Measurements from ENCODE around the gene UQCRHL. TPM values are rescaled to one million over a fixed set of nuclear protein-coding genes. Genes with fewer than 3 reads are reported as not detected.
"Not testable (repeated sequence)": the region's sequence is repeated elsewhere in the genome, so short reads cannot be mapped to it uniquely, and the experiment has no call there.

The UQCRHL gene
- total RNA-seq, 2 experiments from 2014 or later = 1.7 to 1.9 TPM

DNA sequence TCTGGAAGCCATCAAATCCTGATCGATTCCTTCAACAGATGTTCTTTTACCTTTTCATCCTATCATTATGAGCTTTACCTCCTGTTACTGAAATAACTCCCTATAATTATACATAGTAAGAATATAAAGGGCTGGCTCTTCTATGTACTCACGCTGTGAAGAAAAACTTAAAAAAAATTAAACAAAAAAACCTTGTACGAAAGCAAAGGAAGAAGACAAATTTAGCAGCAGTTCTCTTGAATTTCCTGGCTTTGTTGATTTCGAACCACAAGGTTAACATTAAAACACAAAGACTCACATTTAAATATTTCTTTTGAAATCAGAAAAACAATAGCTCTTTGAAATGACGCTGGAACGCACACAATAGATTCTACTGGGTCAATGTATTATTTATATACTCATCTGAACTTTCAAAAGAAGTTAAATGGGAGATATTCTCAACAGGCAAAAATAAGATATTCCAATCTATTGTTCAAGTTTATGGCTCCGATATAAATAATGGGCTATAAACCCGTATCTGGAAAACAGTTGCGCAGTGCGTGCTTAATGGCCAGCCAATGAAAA is 26.5 kb upstream of the UQCRHL start:
- intact Hi-C loops (cut with micrococcal nuclease) = loop anchor here (1.0 to 10.0 kb wide), 6 partner anchors 132 to 1071 kb away; partner anchors contain the start of genes CPLANE2, FHAD1 and SZRD1
- Mint-ChIP-seq H3K9me3 (no peaks in the 10 kb centered on the region), H3K36me3 (ENCODE audit: low read depth) (no peaks in the 10 kb centered on the region), H3K27me3 (ENCODE audit: low read depth) (no peaks in the 10 kb centered on the region), H3K4me3 (peak overlapping the region; percentile 86), H3K4me1 (ENCODE audit: low read depth) (peaks cover 35% of the 10 kb centered on the region), H3K27ac (peak overlapping the region; percentile 95)
- CTCF ChIA-PET = interaction anchor here (0.6 to 2.7 kb wide), 10 partner anchors 9 to 178 kb away, joined by 3 to 18 read pairs (median 4); partner anchors contain the start of genes SPEN and ZBTB17
- no peak for DNase-seq

- H3K4me3 Mint-ChIP-seq = peak overlapping the region; percentile 86
- DNase-seq = peak; percentile 65
- peaks cover 38% of the 10 kb centered on the region for H3K4me1 Mint-ChIP-seq (ENCODE audit: low read depth)
- no peaks in the 10 kb centered on the region for H3K9me3 Mint-ChIP-seq
- CTCF ChIA-PET = interaction anchor here (0.6 to 2.7 kb wide), 8 partner anchors 8 to 246 kb away, joined by 3 to 18 read pairs (median 4); partner anchors contain the start of gene ZBTB17
- intact Hi-C loops (cut with micrococcal nuclease) = loop anchor here (10.0 kb wide), 4 partner anchors 332 to 1072 kb away; partner anchors contain the start of genes CPLANE2 and FHAD1
- H3K36me3 Mint-ChIP-seq (ENCODE audit: low read depth) = no peaks in the 10 kb centered on the region
- H3K27ac Mint-ChIP-seq = peak overlapping the region; percentile 95
- no peaks in the 10 kb centered on the region for H3K27me3 Mint-ChIP-seq (ENCODE audit: low read depth)
These were observed 25.7 kb upstream of the UQCRHL start for GRCh38 chr1:15833069-15833679.

DNA sequence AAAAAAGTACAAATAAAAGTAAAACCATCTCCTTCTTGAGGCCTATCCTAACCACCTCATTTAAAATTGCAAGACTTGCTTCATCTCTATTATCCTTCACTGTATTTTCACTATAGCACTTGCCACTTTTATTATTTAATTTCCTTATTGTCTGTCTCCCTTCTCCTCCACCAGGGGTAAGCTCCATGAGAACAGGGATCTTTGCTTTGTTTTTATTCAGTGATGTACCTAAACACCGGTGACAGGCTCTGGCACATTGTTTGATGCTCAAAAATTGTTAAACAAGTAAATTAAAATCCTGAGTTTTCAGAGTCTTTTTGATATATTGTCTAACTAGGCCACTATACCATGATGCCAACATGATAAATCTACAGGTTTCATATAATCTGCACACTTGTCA is 22.8 kb upstream of the UQCRHL start:
- Mint-ChIP-seq H3K27me3 (ENCODE audit: low read depth) (no peaks in the 10 kb centered on the region), H3K9me3 (no peaks in the 10 kb centered on the region), H3K4me3 (no peak overlapping the region), H3K4me1 (ENCODE audit: low read depth) (peaks cover 22% of the 10 kb centered on the region), H3K27ac (no peak overlapping the region), H3K36me3 (ENCODE audit: low read depth) (no peaks in the 10 kb centered on the region)
- CTCF ChIA-PET = interaction anchor here (0.6 to 1.2 kb wide), 2 partner anchors 15 to 76 kb away, joined by 4 to 5 read pairs; no protein-coding TSS in a partner anchor
- no peak for DNase-seq
- intact Hi-C loops (cut with micrococcal nuclease) = loop anchor here (10.0 kb wide), 4 partner anchors 335 to 1075 kb away; partner anchors contain the start of genes CPLANE2 and FHAD1

DNA sequence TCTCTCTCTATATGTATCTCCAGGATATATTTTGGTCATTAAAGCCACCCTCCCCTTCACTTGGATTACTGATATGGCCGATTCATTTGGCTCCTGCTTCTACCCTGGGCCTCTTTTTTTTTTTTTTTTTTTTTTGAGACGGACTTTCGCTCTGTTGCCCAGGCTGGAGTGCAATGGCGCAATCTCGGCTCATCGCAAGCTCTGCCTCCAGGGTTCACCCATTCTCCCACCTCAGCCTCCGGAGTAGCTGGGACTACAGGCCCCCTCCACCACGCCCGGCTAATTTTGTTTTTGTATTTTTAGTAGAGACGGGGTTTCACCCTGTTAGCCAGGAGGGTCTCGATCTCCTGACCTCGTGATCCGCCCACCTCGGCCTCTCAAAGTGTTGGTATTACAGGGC is 21.5 kb upstream of the UQCRHL start:
- H3K27ac Mint-ChIP-seq; DNase-seq; H3K4me3 Mint-ChIP-seq; H3K27me3 Mint-ChIP-seq (ENCODE audit: low read depth); intact Hi-C loops (cut with micrococcal nuclease); H3K9me3 Mint-ChIP-seq; H3K36me3 Mint-ChIP-seq (ENCODE audit: low read depth); CTCF ChIA-PET: not testable (repeated sequence)
- peaks cover 22% of the 10 kb centered on the region for H3K4me1 Mint-ChIP-seq (ENCODE audit: low read depth)

GRCh38 chr1:15827567-15827966 is 20.1 kb upstream of the UQCRHL start:
- intact Hi-C loops (cut with micrococcal nuclease); H3K27ac Mint-ChIP-seq; H3K36me3 Mint-ChIP-seq (ENCODE audit: low read depth); H3K4me3 Mint-ChIP-seq; H3K9me3 Mint-ChIP-seq; DNase-seq; H3K27me3 Mint-ChIP-seq (ENCODE audit: low read depth): not testable (repeated sequence)
- H3K4me1 Mint-ChIP-seq (ENCODE audit: low read depth) = peaks cover 17% of the 10 kb centered on the region
- CTCF ChIA-PET = interaction anchor here (0.6 to 0.7 kb wide), 2 partner anchors 21 to 59 kb away, joined by 3 read pairs; no protein-coding TSS in a partner anchor

DNA sequence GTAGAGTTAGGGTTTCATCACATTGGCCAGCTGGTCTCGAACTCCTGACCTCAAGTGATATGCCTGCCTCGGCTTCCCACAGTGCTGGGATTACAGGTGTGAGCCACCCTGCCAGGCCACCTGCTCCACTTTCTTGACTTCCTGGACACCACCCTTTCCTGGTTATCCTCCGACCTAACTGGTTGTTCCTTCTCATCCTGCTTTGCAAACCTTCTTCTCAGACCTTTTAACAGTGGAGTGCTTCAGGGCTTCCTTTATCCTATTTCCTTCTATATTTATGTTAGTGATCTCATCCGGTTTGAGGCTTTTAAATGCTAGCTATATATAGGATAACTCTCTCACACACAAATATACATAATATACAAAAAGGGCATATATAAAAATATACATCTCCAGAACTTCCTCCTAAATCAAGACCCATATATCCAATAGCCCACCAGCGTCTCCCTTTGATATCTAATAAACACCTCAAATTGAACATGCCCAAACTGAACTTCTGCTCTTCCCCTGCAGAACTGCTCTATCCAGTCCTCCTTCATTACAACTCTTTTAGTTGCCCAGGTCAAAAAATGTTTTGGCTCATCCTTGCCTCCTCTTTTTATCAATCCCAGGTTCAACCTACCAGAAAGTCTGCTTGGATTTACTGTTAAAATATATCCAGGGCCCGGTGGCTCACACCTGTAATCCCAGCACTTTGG is 19.5 kb upstream of the UQCRHL start:
- Mint-ChIP-seq H3K36me3 (ENCODE audit: low read depth) (no peaks in the 10 kb centered on the region), H3K4me3 (no peak overlapping the region), H3K27me3 (ENCODE audit: low read depth) (no peaks in the 10 kb centered on the region), H3K4me1 (ENCODE audit: low read depth) (peaks cover 17% of the 10 kb centered on the region), H3K9me3 (no peaks in the 10 kb centered on the region), H3K27ac (no peak overlapping the region)
- DNase-seq = no peak
- CTCF ChIA-PET = no interaction called here
- intact Hi-C loops (cut with micrococcal nuclease) = no loop called here

- Mint-ChIP-seq H3K4me3 (no peak overlapping the region), H3K36me3 (ENCODE audit: low read depth) (no peaks in the 10 kb centered on the region), H3K27me3 (ENCODE audit: low read depth) (no peaks in the 10 kb centered on the region), H3K4me1 (ENCODE audit: low read depth) (peaks cover 13% of the 10 kb centered on the region), H3K27ac (no peak overlapping the region), H3K9me3 (no peaks in the 10 kb centered on the region)
- CTCF ChIA-PET = no interaction called here
- DNase-seq = no peak
- intact Hi-C loops (cut with micrococcal nuclease) = no loop called here
These were observed 18.4 kb upstream of the UQCRHL start for GRCh38 chr1:15825800-15826199.

DNA sequence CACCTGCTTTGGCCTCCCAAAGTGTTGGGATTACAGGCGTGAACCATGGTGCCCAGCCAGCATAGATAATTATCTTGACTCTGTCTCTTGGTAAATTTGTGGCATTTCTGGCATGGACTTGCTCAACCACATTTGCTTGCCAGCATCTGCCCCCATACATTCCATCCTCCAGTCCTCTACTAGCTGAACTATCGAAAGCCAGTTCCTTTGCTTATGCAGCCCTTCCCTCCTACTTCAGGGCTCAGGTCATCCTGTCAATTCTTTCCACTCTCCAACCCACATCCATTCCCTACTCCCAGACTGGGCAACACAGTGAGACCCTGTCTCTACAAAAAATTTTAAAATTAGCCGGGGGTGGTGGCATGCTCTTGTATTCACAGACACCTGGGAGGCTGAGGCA is 13.0 kb upstream of the UQCRHL start:
- Mint-ChIP-seq H3K27ac (no peak overlapping the region), H3K36me3 (ENCODE audit: low read depth) (no peaks in the 10 kb centered on the region), H3K4me3 (no peak overlapping the region), H3K4me1 (ENCODE audit: low read depth) (peaks cover 5% of the 10 kb centered on the region), H3K9me3 (no peaks in the 10 kb centered on the region), H3K27me3 (ENCODE audit: low read depth) (no peaks in the 10 kb centered on the region)
- intact Hi-C loops (cut with micrococcal nuclease) = no loop called here
- CTCF ChIA-PET = no interaction called here
- no peak for DNase-seq

DNA sequence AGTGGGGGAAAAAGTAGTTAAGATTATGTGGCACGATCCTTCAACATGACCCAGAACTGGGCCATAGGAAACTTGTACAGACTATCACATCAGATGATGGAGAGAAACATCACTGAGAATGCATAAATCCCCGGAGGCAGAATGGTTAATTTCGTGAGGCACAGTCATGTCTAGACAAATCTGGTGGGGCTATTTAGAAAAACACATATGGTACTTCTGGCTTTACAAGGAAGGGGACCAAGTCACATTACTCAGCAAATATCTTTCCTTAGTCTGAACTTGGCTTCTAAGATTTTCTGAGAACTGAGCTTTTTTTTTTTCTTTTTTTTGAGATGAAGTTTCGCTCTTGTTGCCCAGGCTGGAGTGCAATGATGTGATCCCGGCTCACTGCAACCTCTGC is 9.2 kb upstream of the UQCRHL start:
- no peak for DNase-seq
- Mint-ChIP-seq H3K9me3 (no peaks in the 10 kb centered on the region), H3K27ac (no peak overlapping the region), H3K27me3 (ENCODE audit: low read depth) (no peaks in the 10 kb centered on the region), H3K4me3 (no peak overlapping the region), H3K4me1 (ENCODE audit: low read depth) (peaks cover 4% of the 10 kb centered on the region), H3K36me3 (ENCODE audit: low read depth) (no peaks in the 10 kb centered on the region)
- CTCF ChIA-PET = interaction anchor here (0.7 to 1.8 kb wide), 2 partner anchors 189 to 191 kb away, joined by 3 to 6 read pairs; no protein-coding TSS in a partner anchor
- intact Hi-C loops (cut with micrococcal nuclease) = loop anchor here (5.0 kb wide), 2 partner anchors 86 to 101 kb away; no protein-coding TSS in a partner anchor

DNA sequence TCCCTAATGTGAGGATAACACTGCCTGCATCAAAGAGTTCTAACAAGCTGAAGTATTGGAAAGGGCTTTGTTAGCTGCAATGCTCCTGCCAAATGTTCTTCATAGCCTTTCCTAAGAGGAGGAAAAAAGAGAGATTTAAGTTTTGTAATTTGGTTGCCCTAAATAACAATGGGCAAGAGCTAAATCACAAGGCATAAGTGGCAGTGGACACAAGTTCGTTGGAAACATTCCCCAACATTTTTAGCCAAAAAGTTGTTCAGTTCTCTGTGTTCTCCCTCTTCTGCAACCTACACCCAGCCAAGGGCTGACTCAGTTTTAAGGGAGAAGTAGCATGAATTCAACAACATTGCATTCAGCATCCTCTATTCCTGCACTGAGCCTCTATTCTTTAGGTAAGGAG is 2.6 kb upstream of the UQCRHL start:
- Mint-ChIP-seq H3K4me1 (ENCODE audit: low read depth) (no peaks in the 10 kb centered on the region), H3K36me3 (ENCODE audit: low read depth) (no peaks in the 10 kb centered on the region), H3K27me3 (ENCODE audit: low read depth) (no peaks in the 10 kb centered on the region), H3K9me3 (no peaks in the 10 kb centered on the region), H3K4me3 (no peak overlapping the region), H3K27ac (no peak overlapping the region)
- no peak for DNase-seq
- CTCF ChIA-PET = interaction anchor here (1.3 kb wide), 1 partner anchor 18 kb away, joined by 4 read pairs; no protein-coding TSS in a partner anchor
- intact Hi-C loops (cut with micrococcal nuclease) = no loop called here

- H3K4me3 Mint-ChIP-seq = no peak overlapping the region
- no peaks in the 10 kb centered on the region for H3K27me3 Mint-ChIP-seq (ENCODE audit: low read depth)
- no peaks in the 10 kb centered on the region for H3K4me1 Mint-ChIP-seq (ENCODE audit: low read depth)
- CTCF ChIA-PET = interaction anchor here (0.6 to 1.3 kb wide), 3 partner anchors 17 to 886 kb away, joined by 3 to 5 read pairs (median 4); no protein-coding TSS in a partner anchor
- H3K9me3 Mint-ChIP-seq = no peaks in the 10 kb centered on the region
- no peak for DNase-seq
- no peak overlapping the region for H3K27ac Mint-ChIP-seq
- intact Hi-C loops (cut with micrococcal nuclease) = no loop called here
- H3K36me3 Mint-ChIP-seq (ENCODE audit: low read depth) = no peaks in the 10 kb centered on the region
These were observed 1.5 kb upstream of the UQCRHL start for GRCh38 chr1:15808955-15809354.

GRCh38 chr1:15807121-15807520 is 328 bp downstream of the UQCRHL start:
- no peak for DNase-seq
- Mint-ChIP-seq H3K27me3 (ENCODE audit: low read depth) (no peaks in the 10 kb centered on the region), H3K4me3 (no peak overlapping the region), H3K4me1 (ENCODE audit: low read depth) (no peaks in the 10 kb centered on the region), H3K9me3 (no peaks in the 10 kb centered on the region), H3K27ac (no peak overlapping the region), H3K36me3 (ENCODE audit: low read depth) (no peaks in the 10 kb centered on the region)
- intact Hi-C loops (cut with micrococcal nuclease) = no loop called here
- CTCF ChIA-PET = interaction anchor here (0.6 to 2.8 kb wide), 2 partner anchors 12 to 21 kb away, joined by 3 to 9 read pairs; no protein-coding TSS in a partner anchor
